Endodermal cell (in vitro differentiated cells): Measurements from ENCODE around the gene COPS4. TPM values are rescaled to one million over a fixed set of nuclear protein-coding genes. Genes with fewer than 3 reads are reported as not detected.

Experiments
- DNase-seq: peaks from one replicate; pipeline ENCODE4 v3.0.0-alpha.2; 2017
- H3K27ac ChIP-seq: 2 replicates; pipeline ENCODE4 v1.5.1; 2013; ENCODE audit warnings: mild to moderate bottlenecking, low read depth, low read length, moderate library complexity
- H3K27me3 ChIP-seq: 2 replicates; pipeline ENCODE4 v1.6.1; 2013; ENCODE audit warnings: mild to moderate bottlenecking, low read length, moderate library complexity; ENCODE audit not compliant: insufficient read depth, control insufficient read depth, poor library complexity, severe bottlenecking
- H3K36me3 ChIP-seq: 2 replicates; pipeline ENCODE4 v1.7.0; 2013; ENCODE audit warnings: mild to moderate bottlenecking, low read length, moderate library complexity; ENCODE audit not compliant: control insufficient read depth, insufficient read depth
- H3K4me1 ChIP-seq: one replicate; pipeline ENCODE4 v1.7.0; 2013; ENCODE audit warnings: low read length; ENCODE audit not compliant: control insufficient read depth, insufficient read depth
- H3K4me3 ChIP-seq: 2 replicates; pipeline ENCODE4 v1.5.1; 2013; ENCODE audit warnings: mild to moderate bottlenecking, low read length, moderate library complexity
- H3K9ac ChIP-seq: 2 replicates; pipeline ENCODE4 v1.6.1; 2013; ENCODE audit warnings: mild to moderate bottlenecking, low read length, moderate library complexity; ENCODE audit not compliant: poor library complexity, severe bottlenecking; ENCODE audit errors: extremely low read depth
- H3K9me3 ChIP-seq: 2 replicates; pipeline ENCODE4 v1.6.1; 2013; ENCODE audit warnings: mild to moderate bottlenecking, low read length, moderate library complexity; ENCODE audit not compliant: control insufficient read depth
- H3K27ac Mint-ChIP-seq: 2 replicates; pipeline ENCODE4 v1.8.0; 2020; ENCODE audit warnings: mixed read lengths
- H3K27me3 Mint-ChIP-seq: 2 replicates; pipeline ENCODE4 v1.8.0; 2021; ENCODE audit warnings: mild to moderate bottlenecking, mixed read lengths; ENCODE audit not compliant: insufficient read depth
- H3K36me3 Mint-ChIP-seq: 2 replicates; pipeline ENCODE4 v1.8.0; 2020; ENCODE audit warnings: low read depth, mixed read lengths
- H3K4me1 Mint-ChIP-seq: 2 replicates; pipeline ENCODE4 v1.8.0; 2020; ENCODE audit warnings: mixed read lengths
- H3K4me3 Mint-ChIP-seq: 2 replicates; pipeline ENCODE4 v1.8.0; 2020; ENCODE audit warnings: mild to moderate bottlenecking, moderate library complexity, mixed read lengths
- H3K9me3 Mint-ChIP-seq: 2 replicates; pipeline ENCODE4 v1.8.0; 2020; ENCODE audit warnings: mild to moderate bottlenecking, mixed read lengths
- CTCF ChIP-seq: fragments of 200-600 bp; sonication (generic); conservative IDR thresholded peaks from 2 replicates; pipeline ENCODE4 v1.5.0; 2021; ENCODE audit warnings: antibody characterized with exemption, mild to moderate bottlenecking
- WGBS, 2 experiments: methylation state at CpG; one replicate each; pipeline versions ENCODE4 v1.1.5 to v1.1.7; 2013; ENCODE audit warnings: missing lambda C conversion rate in 2 of 2, mixed read lengths in 1 of 2; ENCODE audit not compliant: insufficient coverage in 1 of 2, insufficient read length in 1 of 2; 5-methylcytosine and 5-hydroxymethylcytosine counted together
- total RNA-seq, 2 donors: library from RNA; stranded (reverse); fragmentation: NEBNext Ultra II Directional in 1 of 2; extraction: Animal tissue kit (Norgen Biotek cat#: 25700) in 1 of 2; gene quantifications; 2 replicates in 1 of 2; 3 replicates in 1 of 2; pipeline ENCODE4 v1.2.1, GENCODE V29; 2021

The COPS4 gene
- total RNA-seq, 2 donors from 2014 or later = 34.8 to 39.4 TPM

- H3K36me3 ChIP-seq = peaks cover 5% of the 10 kb centered on the region
- no peak overlapping the region for H3K9ac ChIP-seq
- 95 to 100% methylated on average over 2 of the region's 2 CpGs for WGBS, 2 experiments
- Mint-ChIP-seq H3K4me1 (peaks cover 4% of the 10 kb centered on the region), H3K9me3 (peaks cover 3% of the 10 kb centered on the region), H3K4me3 (no peak overlapping the region), H3K27ac (peak overlapping the region; percentile 9), H3K36me3 (peaks cover 17% of the 10 kb centered on the region), H3K27me3 (no peaks in the 10 kb centered on the region)
- H3K27ac ChIP-seq = no peak overlapping the region
- no peak for TF ChIP-seq CTCF
- H3K27me3 ChIP-seq = no peaks in the 10 kb centered on the region
- H3K4me1 ChIP-seq = no peaks in the 10 kb centered on the region
- H3K9me3 ChIP-seq = peaks cover 12% of the 10 kb centered on the region
- no peak overlapping the region for H3K4me3 ChIP-seq
- DNase-seq = no peak
These were observed 45.2 kb upstream of the COPS4 start for GRCh38 chr4:82989575-82990429.

- Mint-ChIP-seq H3K4me1 (peaks cover 7% of the 10 kb centered on the region), H3K36me3 (peaks cover 5% of the 10 kb centered on the region), H3K27me3 (no peaks in the 10 kb centered on the region), H3K9me3 (no peaks in the 10 kb centered on the region), H3K4me3 (no peak overlapping the region), H3K27ac (no peak overlapping the region)
- Histone ChIP-seq H3K9ac (no peak overlapping the region), H3K36me3 (peaks cover 5% of the 10 kb centered on the region), H3K9me3 (peaks cover 12% of the 10 kb centered on the region), H3K4me3 (no peak overlapping the region), H3K27me3 (no peaks in the 10 kb centered on the region), H3K4me1 (peaks cover 5% of the 10 kb centered on the region), H3K27ac (no peak overlapping the region)
- 70 to 100% methylated on average over 2 to 4 of the region's 4 CpGs for whole genome bisulfite sequencing, 2 experiments
- TF ChIP-seq CTCF = no peak
- DNase-seq = no peak
These were observed 40.1 kb upstream of the COPS4 start for GRCh38 chr4:82994834-82995233.

GRCh38 chr4:82998898-82999297, 36.1 kb upstream of the COPS4 start:
- no peak for TF ChIP-seq CTCF
- no peak overlapping the region for H3K27ac ChIP-seq
- Mint-ChIP-seq H3K36me3 (peaks cover 2% of the 10 kb centered on the region), H3K4me1 (peaks cover 3% of the 10 kb centered on the region), H3K27me3 (no peaks in the 10 kb centered on the region), H3K4me3 (no peak overlapping the region), H3K27ac (no peak overlapping the region), H3K9me3 (no peaks in the 10 kb centered on the region)
- no peak overlapping the region for H3K9ac ChIP-seq
- H3K4me3 ChIP-seq = no peak overlapping the region
- no peaks in the 10 kb centered on the region for H3K36me3 ChIP-seq
- H3K4me1 ChIP-seq = peaks cover 5% of the 10 kb centered on the region
- no peaks in the 10 kb centered on the region for H3K27me3 ChIP-seq
- no peaks in the 10 kb centered on the region for H3K9me3 ChIP-seq
- no peak for DNase-seq
